Common myeloid progenitor, CD34-positive (primary cell): ENCODE measurements around the gene C16orf54.
"Not testable (repeated sequence)": the region's sequence is repeated elsewhere in the genome, so short reads cannot be mapped to it uniquely, and the experiment has no call there.

Source experiments
- CTCF ChIA-PET: fragments of 350-600 bp; sonication (Branson Sonifier 250); formaldehyde crosslinking; loops from one replicate; lab custom pipeline; 2021; ENCODE audit warnings: antibody characterized with exemption; lab: Charles Lee
- POLR2A ChIA-PET: fragments of 350-600 bp; sonication (Branson Sonifier 250); formaldehyde crosslinking; loops from one replicate; lab custom pipeline; 2021; ENCODE audit warnings: antibody characterized with exemption; lab: Charles Lee
- DNase-seq, 3 donors: peaks; one replicate each; pipeline versions ENCODE4 v3.0.0 to v3.0.0-alpha.2; 2013
- H3K27ac ChIP-seq, 2 experiments: 1 replicate in 1 of 2; 2 replicates in 1 of 2; pipeline ENCODE4 v1.7.0; 2013; ENCODE audit warnings: inconsistent platforms in 2 of 2, low read length in 2 of 2, mild to moderate bottlenecking in 2 of 2, low read depth in 1 of 2, moderate library complexity in 1 of 2; ENCODE audit not compliant: severe bottlenecking in 2 of 2, insufficient read depth in 1 of 2, poor library complexity in 1 of 2
- H3K27me3 ChIP-seq, 5 experiments: replicated peaks in 2 of 5; 1 replicate in 3 of 5; 2 replicates in 2 of 5; pipeline versions ENCODE4 v1.6.1 to v1.7.0; 2013; ENCODE audit warnings: low read length in 4 of 5, mild to moderate bottlenecking in 2 of 5, moderate library complexity in 2 of 5, inconsistent platforms in 1 of 5; ENCODE audit not compliant: insufficient read depth in 5 of 5, control insufficient read depth in 4 of 5
- H3K36me3 ChIP-seq, 4 experiments: 1 replicate in 2 of 4; 2 replicates in 2 of 4; pipeline versions ENCODE4 v1.6.1 to v1.7.0; 2013; ENCODE audit warnings: low read length in 3 of 4, control low read depth in 1 of 4, mild to moderate bottlenecking in 1 of 4; ENCODE audit not compliant: control insufficient read depth in 4 of 4, insufficient read depth in 4 of 4
- H3K4me1 ChIP-seq, 4 experiments: 1 replicate in 3 of 4; 2 replicates in 1 of 4; pipeline versions ENCODE4 v1.6.1 to v1.7.1; 2013; ENCODE audit warnings: low read length in 3 of 4, mild to moderate bottlenecking in 3 of 4, control low read depth in 1 of 4, inconsistent platforms in 1 of 4, moderate library complexity in 1 of 4; ENCODE audit not compliant: control insufficient read depth in 4 of 4, insufficient read depth in 4 of 4; ENCODE audit errors: control extremely low read depth in 1 of 4
- H3K4me3 ChIP-seq, 7 experiments: 1 replicate in 4 of 7; 2 replicates in 3 of 7; pipeline versions ENCODE4 v1.5.1 to v1.7.0; 2013; ENCODE audit warnings: mild to moderate bottlenecking in 7 of 7, low read length in 6 of 7, moderate library complexity in 6 of 7, inconsistent platforms in 2 of 7, low read depth in 2 of 7, control low read depth in 1 of 7; ENCODE audit not compliant: insufficient read depth in 4 of 7, control insufficient read depth in 1 of 7; ENCODE audit errors: extremely low read depth in 1 of 7
- H3K9me3 ChIP-seq, 5 experiments: 1 replicate in 4 of 5; 2 replicates in 1 of 5; pipeline versions ENCODE4 v1.6.1 to v1.7.1; 2013; ENCODE audit warnings: low read length in 4 of 5, mild to moderate bottlenecking in 2 of 5, inconsistent platforms in 1 of 5, low read depth in 1 of 5, moderate library complexity in 1 of 5; ENCODE audit not compliant: control insufficient read depth in 4 of 5, insufficient read depth in 2 of 5; ENCODE audit errors: control extremely low read depth in 1 of 5
- WGBS: methylation state at CpG from one replicate; pipeline ENCODE4 v1.1.5; 2013; ENCODE audit not compliant: insufficient coverage; 5-methylcytosine and 5-hydroxymethylcytosine counted together

The C16orf54 gene

DNA sequence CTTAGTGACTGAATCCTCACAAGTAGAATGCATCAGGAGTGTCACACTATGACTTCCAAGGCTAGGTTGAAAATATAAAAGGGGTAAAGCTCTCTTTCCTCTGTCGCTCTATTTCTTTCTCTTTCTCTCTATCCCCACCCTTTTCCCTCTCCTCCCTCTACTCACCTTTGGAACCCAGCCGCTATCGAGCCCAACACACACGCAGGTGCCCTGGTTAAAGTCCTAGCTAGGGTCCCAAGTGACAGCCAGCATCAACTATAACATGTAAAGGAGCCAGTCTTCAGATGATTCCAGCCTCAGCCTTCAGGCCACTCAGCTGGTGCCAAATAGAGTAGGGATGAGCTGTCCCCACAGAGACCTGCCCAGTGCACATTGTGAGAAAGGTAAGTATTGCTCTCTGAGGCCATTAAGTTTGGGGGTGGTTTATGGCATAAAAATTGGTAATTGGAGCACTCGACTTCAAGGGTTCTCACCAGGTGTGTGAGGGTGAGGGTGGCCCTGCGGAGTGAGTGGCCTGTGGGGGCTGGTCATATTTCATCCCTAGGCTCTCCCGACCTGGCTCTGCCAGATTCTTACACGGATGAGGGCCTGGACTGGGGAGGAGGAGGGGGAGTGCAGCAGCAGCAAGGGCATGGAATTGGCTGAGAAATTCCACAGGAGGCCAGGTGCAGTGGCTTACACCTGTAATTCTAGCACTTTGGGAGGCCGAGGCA lies 14.9 kb upstream of the C16orf54 start:
- no peak for DNase-seq
- POLR2A ChIA-PET: no interaction called here
- Histone ChIP-seq H3K27ac (no peak overlapping the region), H3K9me3 (no peaks in the 10 kb centered on the region), H3K36me3 (no peaks in the 10 kb centered on the region), H3K4me3 (no peak overlapping the region), H3K27me3 (no peaks in the 10 kb centered on the region), H3K4me1 (no peaks in the 10 kb centered on the region)
- WGBS: 96% methylated on average over 8 of the region's 9 CpGs
- CTCF ChIA-PET: interaction anchor here (1.7 to 2.5 kb wide), 3 partner anchors 10 to 24 kb away, joined by 5 to 6 read pairs (median 6); no protein-coding TSS in a partner anchor

DNA sequence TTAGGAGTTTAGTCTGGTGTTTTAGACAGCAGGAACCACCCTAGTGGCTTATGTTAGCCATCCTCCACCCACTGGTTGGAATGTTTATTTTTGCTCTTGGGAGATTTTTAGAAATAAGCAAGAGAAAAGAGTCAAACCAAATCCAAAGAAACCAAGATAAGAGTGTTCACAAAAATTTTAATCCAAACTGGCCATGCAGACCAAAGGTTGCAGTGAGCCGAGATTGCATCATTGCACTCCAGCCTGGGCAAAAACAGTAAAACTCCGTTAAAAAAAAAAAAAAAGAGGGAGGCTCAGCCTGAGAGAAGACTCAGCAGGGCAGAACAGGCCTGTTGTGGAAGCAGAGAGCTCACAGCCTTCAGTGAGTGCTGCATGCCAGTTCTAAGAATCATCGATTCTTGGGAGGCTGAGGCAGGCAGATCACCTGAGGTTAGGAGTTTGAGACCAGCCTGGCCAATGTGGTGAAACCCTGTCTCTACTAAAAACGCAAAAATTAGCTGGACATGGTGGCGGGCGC lies 12.2 kb upstream of the C16orf54 start:
- 97% methylated on average over 6 of the region's 6 CpGs for WGBS
- H3K4me3 ChIP-seq: no peak overlapping the region

DNA sequence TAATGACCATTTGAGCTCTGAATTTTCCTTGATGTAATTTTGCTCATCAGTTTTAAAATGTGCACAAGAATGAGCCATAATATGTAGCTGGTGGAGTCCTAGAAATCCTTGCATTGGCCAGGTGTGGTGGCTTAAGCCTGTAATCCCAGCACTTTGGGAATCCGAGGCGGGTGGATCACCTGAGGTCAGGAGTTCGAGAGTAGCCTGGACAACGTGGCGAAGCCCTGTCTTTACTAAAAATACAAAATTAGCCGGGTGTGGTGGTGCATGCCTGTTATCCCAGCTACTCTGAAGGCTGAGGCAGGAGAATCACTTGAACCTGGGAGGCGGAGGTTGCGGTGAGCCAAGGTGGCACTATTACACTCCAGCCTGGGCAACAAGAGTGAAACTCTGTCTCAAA lies 11.3 kb upstream of the C16orf54 start:
- H3K27ac ChIP-seq, DNase-seq, H3K4me1 ChIP-seq, H3K36me3 ChIP-seq, H3K9me3 ChIP-seq, H3K4me3 ChIP-seq, H3K27me3 ChIP-seq: not testable (repeated sequence)
- ChIA-PET POLR2A (interaction anchor here (0.6 kb wide), 2 partner anchors 20 to 27 kb away, joined by 3 to 4 read pairs; no protein-coding TSS in a partner anchor), CTCF (interaction anchor here (0.6 to 1.6 kb wide), 5 partner anchors 9 to 105 kb away, joined by 3 to 6 read pairs (median 3); no protein-coding TSS in a partner anchor)
- 100% methylated on average over 4 of the region's 8 CpGs for whole genome bisulfite sequencing

More for the DNA sequence above, 12.2 kb upstream of the C16orf54 start:
- ChIA-PET CTCF (interaction anchor here (0.8 to 1.2 kb wide), 2 partner anchors 11 to 28 kb away, joined by 3 to 4 read pairs; no protein-coding TSS in a partner anchor), POLR2A (no interaction called here)
- H3K27ac ChIP-seq: no peak overlapping the region
- H3K9me3 ChIP-seq: no peaks in the 10 kb centered on the region
- H3K27me3 ChIP-seq: no peaks in the 10 kb centered on the region
- DNase-seq: no peak
- no peaks in the 10 kb centered on the region for H3K4me1 ChIP-seq
- no peaks in the 10 kb centered on the region for H3K36me3 ChIP-seq

DNA sequence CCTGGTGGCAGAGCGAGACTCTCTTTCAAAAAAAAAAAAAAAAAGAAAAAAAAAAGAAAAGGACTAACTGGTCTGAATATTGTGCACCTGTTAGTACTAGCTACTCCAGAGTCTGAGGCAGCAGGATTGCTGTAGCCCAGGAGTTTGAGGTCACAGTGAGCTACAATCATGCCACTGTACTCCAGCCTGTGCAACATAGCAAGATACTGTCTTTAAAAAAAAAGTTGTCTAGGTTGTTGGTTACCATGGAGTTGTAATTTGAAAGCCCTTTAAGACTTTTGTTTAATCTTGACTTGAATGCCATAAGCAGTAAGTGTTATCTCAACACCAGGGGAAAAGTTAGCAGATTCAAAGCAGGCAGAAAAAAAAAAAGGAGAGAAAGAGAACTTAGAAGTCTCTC lies 10.9 kb upstream of the C16orf54 start:
- no peaks in the 10 kb centered on the region for H3K36me3 ChIP-seq
- peak in 2 of 3 donors; percentile 50 to 66 for DNase-seq
- no peaks in the 10 kb centered on the region for H3K4me1 ChIP-seq
- 100% methylated on average over 1 of the region's 1 CpG for WGBS
- no peaks in the 10 kb centered on the region for H3K9me3 ChIP-seq
- no peak overlapping the region for H3K27ac ChIP-seq
- ChIA-PET CTCF (interaction anchor here (0.6 to 1.6 kb wide), 6 partner anchors 9 to 105 kb away, joined by 3 to 6 read pairs (median 3); no protein-coding TSS in a partner anchor), POLR2A (interaction anchor here (0.6 kb wide), 2 partner anchors 20 to 28 kb away, joined by 3 to 4 read pairs; no protein-coding TSS in a partner anchor)
- H3K27me3 ChIP-seq: no peaks in the 10 kb centered on the region
- H3K4me3 ChIP-seq: no peak overlapping the region

DNA sequence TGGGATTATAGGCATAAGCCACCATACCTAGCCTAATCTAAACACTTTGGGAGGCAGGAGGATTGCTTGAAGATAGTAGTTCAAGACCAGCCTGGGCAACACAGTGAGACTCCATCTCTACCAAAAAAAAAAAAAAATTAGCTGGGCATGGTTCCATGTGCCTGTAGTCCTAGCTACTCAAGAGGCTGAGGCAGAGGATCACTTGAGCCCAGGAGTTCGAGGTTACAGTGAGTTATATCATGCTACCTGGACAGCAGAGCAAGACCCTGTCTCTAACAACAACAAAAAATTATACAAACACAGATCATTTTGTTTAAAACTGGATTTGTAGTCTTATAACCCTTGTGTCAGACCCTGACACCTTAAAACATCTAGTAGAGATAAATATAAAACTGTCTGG lies 7.7 kb upstream of the C16orf54 start:
- WGBS: 86% methylated on average over 1 of the region's 1 CpG
- no peaks in the 10 kb centered on the region for H3K9me3 ChIP-seq
- H3K27me3 ChIP-seq: no peaks in the 10 kb centered on the region
- POLR2A ChIA-PET: no interaction called here
- DNase-seq: no peak
- H3K4me1 ChIP-seq: no peaks in the 10 kb centered on the region
- H3K27ac ChIP-seq: no peak overlapping the region
- CTCF ChIA-PET: interaction anchor here (1.7 to 3.1 kb wide), 3 partner anchors 13 to 53 kb away, joined by 5 to 11 read pairs (median 6); no protein-coding TSS in a partner anchor
- H3K4me3 ChIP-seq: no peak overlapping the region
- H3K36me3 ChIP-seq: no peaks in the 10 kb centered on the region

DNA sequence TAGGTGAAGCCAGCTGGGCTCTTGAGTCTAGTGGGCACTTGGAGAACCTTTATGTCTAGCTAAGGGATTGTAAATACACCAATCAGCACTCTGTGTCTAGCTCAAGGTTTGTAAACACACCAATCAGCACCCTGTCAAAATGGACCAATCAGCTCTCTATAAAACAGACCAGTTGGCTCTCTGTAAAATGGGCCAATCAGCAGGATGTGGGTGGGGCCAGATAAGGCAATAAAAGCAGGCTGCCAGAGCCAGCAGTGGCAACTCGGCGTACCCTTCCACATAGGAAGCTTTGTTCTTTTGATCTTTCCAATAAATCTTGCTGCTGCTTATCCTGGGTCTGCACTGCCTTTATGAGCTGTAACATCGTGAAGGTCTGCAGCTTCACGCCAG lies 3.0 kb upstream of the C16orf54 start:
- DNase-seq, H3K36me3 ChIP-seq, H3K4me3 ChIP-seq, H3K27me3 ChIP-seq, H3K9me3 ChIP-seq, H3K27ac ChIP-seq, POLR2A ChIA-PET: not testable (repeated sequence)
- 92% methylated on average over 3 of the region's 4 CpGs for WGBS
- CTCF ChIA-PET: interaction anchor here (1.0 to 2.9 kb wide), 5 partner anchors 10 to 46 kb away, joined by 4 to 9 read pairs (median 5); no protein-coding TSS in a partner anchor
- H3K4me1 ChIP-seq: peaks cover 5 to 42% (median 36%) of the 10 kb centered on the region in 4 experiments
